NCI-H2029 (cell line): ENCODE data around the gene CAB39L.
"Not testable (repeated sequence)": the region's sequence is repeated elsewhere in the genome, so short reads cannot be mapped to it uniquely, and the experiment has no call there.

Experiments
- DNase-seq: peaks from one replicate; lab custom pipeline; 2025; lab: John Stamatoyannopoulos, UW

CAB39L gene

GRCh38 chr13:49346460-49346859, 97.4 kb downstream of the CAB39L start:
- no peak for DNase-seq

DNA sequence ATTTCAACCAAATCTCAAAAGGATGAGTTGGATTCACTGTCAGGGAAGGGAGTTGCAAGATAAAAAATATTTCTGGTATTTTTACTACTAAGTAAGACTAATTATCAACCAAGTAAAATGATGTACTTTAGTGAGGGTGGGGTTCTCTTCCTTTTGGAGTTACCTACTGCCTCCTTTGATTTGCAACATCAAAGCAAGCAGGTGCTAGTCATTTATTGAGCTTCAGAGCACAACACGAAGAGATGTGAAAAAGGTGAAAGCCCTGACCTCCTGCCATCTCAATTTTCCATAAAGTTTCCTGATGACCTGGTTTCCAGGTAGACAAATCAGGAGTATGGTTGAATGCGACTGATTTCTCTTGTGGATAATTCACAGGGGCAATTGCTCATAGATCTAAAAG, 100.1 kb downstream of the CAB39L start:
- DNase-seq = no peak

DNA sequence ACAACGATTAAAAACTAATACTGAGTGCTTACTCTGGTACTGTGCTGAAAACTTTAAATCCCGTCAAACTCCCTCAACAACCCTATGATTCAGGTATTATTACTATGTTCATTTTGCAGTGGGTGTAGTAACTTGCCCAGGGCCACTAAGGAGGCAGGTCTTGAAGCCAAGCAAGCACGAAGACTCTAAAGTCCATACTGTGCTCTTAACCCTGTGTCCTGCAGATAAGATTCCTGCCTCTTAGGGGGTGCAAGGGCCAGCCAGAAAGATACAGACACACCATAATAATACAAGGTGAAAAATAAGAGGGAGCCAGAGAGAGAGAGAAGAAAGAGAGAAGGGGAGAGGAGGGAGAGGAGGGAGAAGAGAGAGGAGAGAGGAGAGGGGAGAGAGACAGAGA, 100.6 kb downstream of the CAB39L start:
- DNase-seq = no peak

DNA sequence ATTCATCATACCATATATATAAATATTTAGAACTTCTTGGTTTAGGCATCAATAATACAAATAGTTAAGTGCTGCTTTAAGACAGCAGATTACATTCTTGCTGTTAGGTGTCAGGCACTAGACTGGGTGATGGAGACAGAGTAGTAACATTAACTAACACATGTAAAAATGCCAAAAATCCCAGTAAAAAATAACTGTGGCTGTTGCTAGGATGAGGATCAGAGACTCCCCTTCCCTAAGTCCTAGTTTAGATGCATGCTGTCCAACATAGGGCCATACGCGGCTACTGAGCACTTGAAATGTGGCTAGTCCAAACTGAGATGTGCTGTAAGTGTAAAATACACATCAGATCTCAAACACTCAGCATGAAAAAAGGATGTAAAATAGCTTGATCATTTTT, 101.4 kb downstream of the CAB39L start:
- no peak for DNase-seq

DNA sequence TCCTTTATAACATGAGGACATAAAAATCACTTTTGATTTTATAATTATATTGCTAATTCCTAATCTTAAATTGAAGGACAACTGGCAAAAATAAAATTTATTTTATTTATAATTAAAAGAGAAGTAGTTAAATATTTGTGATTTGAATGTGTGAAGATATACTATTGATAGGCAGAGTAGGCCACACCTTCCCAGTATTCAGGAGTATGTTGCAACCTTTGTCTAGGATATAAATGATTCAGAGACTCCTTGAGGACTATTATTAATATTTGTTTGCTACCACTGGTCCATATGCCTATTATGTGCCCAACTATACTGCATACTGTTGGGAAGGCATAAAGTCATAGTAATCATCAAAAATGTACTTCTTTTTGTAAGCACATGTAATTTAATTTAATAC, 101.9 kb downstream of the CAB39L start:
- no peak for DNase-seq

DNA sequence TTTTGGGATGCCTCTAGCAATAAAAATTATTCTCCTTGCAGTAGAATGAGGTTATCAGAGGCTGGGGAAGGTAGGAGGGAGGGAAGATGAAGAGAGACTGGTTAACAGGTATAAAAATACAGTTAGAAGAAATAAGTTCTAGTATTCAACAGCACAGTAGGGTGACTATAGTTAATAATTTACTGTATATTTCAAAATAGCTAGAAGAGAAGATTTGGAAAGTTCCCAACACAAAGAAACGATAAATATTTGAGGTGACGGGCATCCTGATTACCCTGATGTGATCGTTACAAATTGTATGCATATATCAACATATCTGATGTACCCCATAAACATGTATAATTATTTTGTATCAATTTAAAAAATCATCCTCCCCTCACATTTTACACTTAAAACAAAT, 102.3 kb downstream of the CAB39L start:
- DNase-seq = no peak

DNA sequence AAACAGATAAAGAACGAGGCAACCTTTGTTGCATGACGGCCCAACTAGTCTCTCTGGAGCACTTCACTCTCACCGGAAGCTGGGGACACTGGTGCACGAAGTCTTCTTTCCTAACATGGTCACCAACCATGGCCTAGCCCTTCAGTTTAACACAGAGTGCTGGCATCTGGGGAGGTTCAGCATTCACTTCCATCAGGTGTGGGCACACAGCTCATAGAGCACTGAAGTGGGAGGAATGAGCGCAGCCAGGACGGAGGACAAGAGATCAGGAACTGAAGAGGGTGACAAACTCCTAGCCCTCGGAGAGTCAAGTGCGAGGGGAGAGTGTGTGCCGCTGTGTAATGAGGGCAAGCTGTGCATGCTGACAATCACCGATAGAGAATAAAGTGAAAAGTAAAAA, 103.7 kb downstream of the CAB39L start:
- no peak for DNase-seq

- DNase-seq = no peak
These were observed 107.2 kb downstream of the CAB39L start for GRCh38 chr13:49336655-49337054.

- DNase-seq = no peak
These were observed 113.4 kb downstream of the CAB39L start for GRCh38 chr13:49330546-49330864.

DNA sequence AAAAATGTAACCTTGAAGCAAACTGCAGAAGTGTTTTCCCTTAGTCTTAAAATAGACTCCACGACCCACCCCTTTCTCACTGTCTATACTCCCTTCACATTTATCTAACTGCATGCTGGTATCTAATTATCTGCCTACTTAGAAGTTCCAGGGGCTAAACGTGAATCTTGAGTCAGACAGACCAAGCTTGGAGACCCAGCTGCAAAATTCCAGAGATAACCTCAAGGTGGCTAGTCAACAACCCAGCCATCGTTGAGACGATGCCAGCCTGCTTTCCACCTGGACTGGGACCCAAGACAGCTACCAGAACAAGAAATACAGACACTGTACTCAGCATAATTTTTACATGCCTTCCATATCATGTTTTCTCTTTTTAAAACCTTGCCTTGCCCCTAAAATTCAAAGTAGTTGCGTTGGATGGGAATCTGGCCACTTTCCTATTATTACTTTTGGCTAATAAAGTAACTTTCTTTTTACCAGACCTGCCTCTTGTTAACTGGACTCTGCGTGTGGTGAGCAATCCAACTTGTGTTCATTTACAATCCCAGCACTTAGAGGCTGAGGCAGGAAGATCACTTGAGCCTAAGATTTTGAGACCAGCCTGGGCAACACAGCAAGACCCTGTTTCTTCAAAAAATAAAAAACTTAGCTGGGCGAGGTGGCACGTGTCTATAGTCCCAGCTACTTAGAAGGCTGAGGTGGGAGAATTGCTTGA, 113.9 kb downstream of the CAB39L start:
- no peak for DNase-seq

GRCh38 chr13:49327145-49327544, 116.7 kb downstream of the CAB39L start:
- DNase-seq = not testable (repeated sequence)

DNA sequence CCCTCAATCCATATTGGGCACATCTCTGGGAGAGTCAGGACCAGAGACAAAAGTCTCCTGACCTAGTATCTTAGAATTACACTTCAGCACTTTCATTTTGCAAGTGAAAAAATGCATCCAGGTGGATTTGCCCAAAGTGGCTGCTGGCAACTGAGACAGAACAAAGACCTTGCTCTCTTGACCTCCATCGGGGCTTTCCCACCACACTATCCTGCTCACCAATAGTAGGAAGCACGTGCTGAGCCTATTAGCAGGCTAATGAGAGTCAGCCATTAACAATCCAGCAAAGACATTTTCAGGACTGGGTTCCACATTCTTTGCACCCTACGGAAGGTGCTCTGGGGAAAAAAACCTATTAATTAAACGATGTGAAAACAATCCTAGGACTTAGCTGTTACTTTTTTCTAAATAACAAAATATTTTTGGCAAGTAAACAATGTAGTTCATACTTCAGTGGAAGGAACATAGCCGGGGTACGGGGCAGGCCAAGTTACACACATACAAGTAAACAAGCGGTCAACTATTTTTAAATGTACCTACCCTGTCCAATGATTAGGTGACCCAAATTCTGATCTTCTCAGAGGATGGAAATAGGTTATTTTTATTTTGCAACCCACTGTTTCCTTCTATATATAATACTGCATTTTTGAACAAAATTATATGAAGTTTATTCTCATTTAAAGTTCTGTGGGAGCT, 117.5 kb downstream of the CAB39L start:
- DNase-seq = no peak

GRCh38 chr13:49323344-49323743, 120.5 kb downstream of the CAB39L start:
- no peak for DNase-seq

- DNase-seq = no peak
These were observed 121.2 kb downstream of the CAB39L start for GRCh38 chr13:49322702-49323101.

- no peak for DNase-seq
These were observed 122.9 kb downstream of the CAB39L start for GRCh38 chr13:49320975-49321374.

- DNase-seq = no peak
These were observed 123.9 kb downstream of the CAB39L start for GRCh38 chr13:49319951-49320350.

DNA sequence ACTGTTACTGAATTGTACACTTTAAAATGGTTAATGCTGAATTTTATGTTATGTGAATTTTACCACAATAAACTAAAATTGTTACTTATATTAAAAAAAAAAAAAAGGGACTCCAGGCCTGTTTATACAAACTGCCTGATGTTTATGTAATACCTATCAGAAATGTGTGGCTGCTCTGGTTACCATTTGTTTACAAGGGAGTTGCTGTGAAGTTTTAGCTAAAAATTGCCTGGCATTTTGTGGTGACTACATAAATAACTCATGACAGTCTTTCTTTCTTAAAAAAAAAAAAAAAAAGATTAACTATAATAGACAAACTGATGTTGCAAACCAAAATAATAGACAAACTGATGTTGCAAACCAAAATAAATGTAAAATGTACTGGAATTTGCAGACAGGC, 124.3 kb downstream of the CAB39L start:
- no peak for DNase-seq

- no peak for DNase-seq
These were observed 127.9 kb downstream of the CAB39L start for GRCh38 chr13:49315756-49316482.

- no peak for DNase-seq
These were observed 128.8 kb downstream of the CAB39L start for GRCh38 chr13:49315036-49315565.

DNA sequence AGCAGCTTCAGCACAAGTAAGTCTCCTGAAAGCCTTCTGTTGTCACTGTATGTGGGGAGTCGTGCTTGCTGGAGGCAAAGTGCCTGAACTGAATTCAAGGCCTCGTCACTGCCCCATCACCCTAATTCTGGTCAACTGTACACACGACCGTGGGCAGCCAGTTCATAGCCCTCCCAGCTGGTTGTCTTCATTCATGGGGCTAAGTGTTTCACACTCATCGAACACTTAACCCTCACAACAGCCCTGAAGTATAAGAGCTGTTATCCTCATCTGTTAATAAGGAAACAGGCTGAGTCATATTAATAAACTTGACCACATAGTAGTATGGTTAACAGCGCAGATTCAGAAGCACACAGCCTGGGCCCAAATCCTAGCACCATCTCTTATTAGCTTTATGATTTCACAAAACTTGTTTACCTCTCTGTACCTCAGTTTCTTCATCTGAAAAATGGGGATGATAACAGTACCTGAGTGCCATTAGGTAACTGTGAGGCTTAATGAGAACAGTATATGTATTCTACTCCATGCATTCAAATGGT, 129.5 kb downstream of the CAB39L start:
- no peak for DNase-seq

- DNase-seq = no peak
These were observed 132.0 kb downstream of the CAB39L start for GRCh38 chr13:49311816-49312215.

GRCh38 chr13:49310251-49310650, 133.6 kb downstream of the CAB39L start:
- DNase-seq = no peak

GRCh38 chr13:49308921-49309408, 134.9 kb downstream of the CAB39L start:
- DNase-seq = no peak
